ENCODE results near the gene RAB3IL1. TPM values are rescaled to one million over a fixed set of nuclear protein-coding genes. Genes with fewer than 3 reads are reported as not detected.

Gene RAB3IL1
- total and polyA plus RNA-seq, 9 of the 15 experiments (the other 6 are each of a cell fraction or from before 2014, with no cell fraction given): 0.15 to 42.6 (median 15.5) TPM

GRCh38 chr11:61897387-61898246 is 19.7 kb downstream of the RAB3IL1 start (continued):
- TF ChIP-seq ZNF586 (CRISPR knock-in tag; conservative IDR thresholded peaks at IDR 0.05): no peak
- peak; percentile 31; the same call in 1 of the 2 replicates for TF ChIP-seq JUND (IDR thresholded peaks at IDR 0.05; ENCODE audit: borderline replicate concordance, low read depth, low read length)
- TF ChIP-seq JUND (tag; IDR thresholded peaks at IDR 0.05; ENCODE audit: borderline replicate concordance, low read depth, low read length): no peak; the same call in 2 of the 3 replicates
- TF ChIP-seq RCOR1 (IDR thresholded peaks at IDR 0.05; ENCODE audit: borderline replicate concordance in 1 of 2, low read depth in 2 of 2, low read length in 2 of 2): 0 out of 4 replicates have a peak, but pooled peaks of 1 of the 2 experiments have one; percentile 46
- TF ChIP-seq NR2F6 (CRISPR knock-in tag; IDR thresholded peaks at IDR 0.05): no peak
- TF ChIP-seq, protein P1, sequence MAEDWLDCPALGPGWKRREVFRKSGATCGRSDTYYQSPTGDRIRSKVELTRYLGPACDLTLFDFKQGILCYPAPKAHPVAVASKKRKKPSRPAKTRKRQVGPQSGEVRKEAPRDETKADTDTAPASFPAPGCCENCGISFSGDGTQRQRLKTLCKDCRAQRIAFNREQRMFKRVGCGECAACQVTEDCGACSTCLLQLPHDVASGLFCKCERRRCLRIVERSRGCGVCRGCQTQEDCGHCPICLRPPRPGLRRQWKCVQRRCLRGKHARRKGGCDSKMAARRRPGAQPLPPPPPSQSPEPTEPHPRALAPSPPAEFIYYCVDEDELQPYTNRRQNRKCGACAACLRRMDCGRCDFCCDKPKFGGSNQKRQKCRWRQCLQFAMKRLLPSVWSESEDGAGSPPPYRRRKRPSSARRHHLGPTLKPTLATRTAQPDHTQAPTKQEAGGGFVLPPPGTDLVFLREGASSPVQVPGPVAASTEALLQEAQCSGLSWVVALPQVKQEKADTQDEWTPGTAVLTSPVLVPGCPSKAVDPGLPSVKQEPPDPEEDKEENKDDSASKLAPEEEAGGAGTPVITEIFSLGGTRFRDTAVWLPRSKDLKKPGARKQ (CRISPR knock-in tag; IDR thresholded peaks at IDR 0.05): no peak
- no peak for TF ChIP-seq ZNF707 (CRISPR knock-in tag; conservative IDR thresholded peaks at IDR 0.05)
- no peak for TF ChIP-seq TARDBP (IDR thresholded peaks at IDR 0.05)
- 0 out of 4 replicates have a peak, but pooled peaks of 1 of the 2 experiments have one; percentile 27 for TF ChIP-seq SRF (CRISPR knock-in tag; IDR thresholded peaks at IDR 0.05)
- TF ChIP-seq, protein P2, sequence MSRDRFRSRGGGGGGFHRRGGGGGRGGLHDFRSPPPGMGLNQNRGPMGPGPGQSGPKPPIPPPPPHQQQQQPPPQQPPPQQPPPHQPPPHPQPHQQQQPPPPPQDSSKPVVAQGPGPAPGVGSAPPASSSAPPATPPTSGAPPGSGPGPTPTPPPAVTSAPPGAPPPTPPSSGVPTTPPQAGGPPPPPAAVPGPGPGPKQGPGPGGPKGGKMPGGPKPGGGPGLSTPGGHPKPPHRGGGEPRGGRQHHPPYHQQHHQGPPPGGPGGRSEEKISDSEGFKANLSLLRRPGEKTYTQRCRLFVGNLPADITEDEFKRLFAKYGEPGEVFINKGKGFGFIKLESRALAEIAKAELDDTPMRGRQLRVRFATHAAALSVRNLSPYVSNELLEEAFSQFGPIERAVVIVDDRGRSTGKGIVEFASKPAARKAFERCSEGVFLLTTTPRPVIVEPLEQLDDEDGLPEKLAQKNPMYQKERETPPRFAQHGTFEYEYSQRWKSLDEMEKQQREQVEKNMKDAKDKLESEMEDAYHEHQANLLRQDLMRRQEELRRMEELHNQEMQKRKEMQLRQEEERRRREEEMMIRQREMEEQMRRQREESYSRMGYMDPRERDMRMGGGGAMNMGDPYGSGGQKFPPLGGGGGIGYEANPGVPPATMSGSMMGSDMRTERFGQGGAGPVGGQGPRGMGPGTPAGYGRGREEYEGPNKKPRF (IDR thresholded peaks at IDR 0.05; ENCODE audit: low read depth, low read length): no peak
- TF ChIP-seq MCM7 (IDR thresholded peaks at IDR 0.05): no peak
- no peak for TF ChIP-seq ZSCAN29 (IDR thresholded peaks at IDR 0.05)
- peak in 1 of 3 experiments; percentile 31 for TF ChIP-seq YY1 (IDR thresholded peaks at IDR 0.05; ENCODE audit: borderline replicate concordance in 1 of 3, control insufficient read depth in 1 of 3, extremely low read depth in 1 of 3, insufficient read depth in 3 of 3, insufficient read length in 1 of 3, insufficient replicate concordance in 2 of 3, low read depth in 1 of 3, low read length in 2 of 3)
- TF ChIP-seq, protein P3, sequence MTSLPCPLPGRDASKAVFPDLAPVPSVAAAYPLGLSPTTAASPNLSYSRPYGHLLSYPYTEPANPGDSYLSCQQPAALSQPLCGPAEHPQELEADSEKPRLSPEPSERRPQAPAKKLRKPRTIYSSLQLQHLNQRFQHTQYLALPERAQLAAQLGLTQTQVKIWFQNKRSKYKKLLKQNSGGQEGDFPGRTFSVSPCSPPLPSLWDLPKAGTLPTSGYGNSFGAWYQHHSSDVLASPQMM (CRISPR knock-in tag; IDR thresholded peaks at IDR 0.05): no peak
- no peak for TF ChIP-seq HMG20A (CRISPR knock-in tag; conservative IDR thresholded peaks at IDR 0.05)
- TF ChIP-seq ZNF146 (CRISPR knock-in tag; IDR thresholded peaks at IDR 0.05; ENCODE audit: unreplicated experiment): no peak
- no peak for TF ChIP-seq SOX6 (IDR thresholded peaks at IDR 0.05)
- 0 out of 2 replicates have a peak, but pooled peaks have one; percentile 35 for TF ChIP-seq ETV5 (CRISPR knock-in tag; IDR thresholded peaks at IDR 0.05; ENCODE audit: low read depth)
- no peak for TF ChIP-seq ZNF695 (CRISPR knock-in tag; IDR thresholded peaks at IDR 0.05)
- TF ChIP-seq ZFP30 (CRISPR knock-in tag; IDR thresholded peaks at IDR 0.05; ENCODE audit: borderline replicate concordance): no peak

Measured in K562 (cell line).